Progenitor cell of endocrine pancreas (in vitro differentiated cells): Measurements from ENCODE around the gene CD226. TPM values are rescaled to one million over a fixed set of nuclear protein-coding genes. Genes with fewer than 3 reads are reported as not detected.

Source experiments
- DNase-seq: peaks from one replicate; pipeline ENCODE4 v3.0.0; 2021; ENCODE audit warnings: low spot score; ENCODE audit not compliant: unreplicated experiment
- H3K27ac Mint-ChIP-seq: 2 replicates; pipeline ENCODE4 v1.8.0; 2021; ENCODE audit warnings: mild to moderate bottlenecking, moderate library complexity, mixed read lengths
- H3K27me3 Mint-ChIP-seq: 2 replicates; pipeline ENCODE4 v1.8.0; 2021; ENCODE audit warnings: mixed read lengths
- H3K36me3 Mint-ChIP-seq: 2 replicates; pipeline ENCODE4 v1.8.0; 2022; ENCODE audit warnings: mixed read lengths; ENCODE audit not compliant: insufficient read depth
- H3K4me1 Mint-ChIP-seq: 2 replicates; pipeline ENCODE4 v1.8.0; 2021; ENCODE audit warnings: low read depth, mixed read lengths
- H3K4me3 Mint-ChIP-seq: 2 replicates; pipeline ENCODE4 v1.8.0; 2021; ENCODE audit warnings: low read depth, mild to moderate bottlenecking, moderate library complexity, mixed read lengths
- H3K9me3 Mint-ChIP-seq: 2 replicates; pipeline ENCODE4 v1.8.0; 2021; ENCODE audit warnings: low read depth, mixed read lengths
- CTCF ChIP-seq: fragments of 200-600 bp; sonication (generic); IDR thresholded peaks from one replicate; pipeline ENCODE4 v1.5.0; 2021; ENCODE audit warnings: antibody characterized with exemption, mild to moderate bottlenecking; ENCODE audit not compliant: unreplicated experiment
- total RNA-seq: library from RNA; stranded (reverse); gene quantifications from 2 replicates; pipeline ENCODE4 v1.2.1, GENCODE V29; 2021

Gene CD226
- total RNA-seq, 1 donor from 2014 or later, result 0.55 TPM

GRCh38 chr18:69830189-69830588, 117.5 kb downstream of the CD226 start:
- no peaks in the 10 kb centered on the region for H3K9me3 Mint-ChIP-seq
- H3K4me1 Mint-ChIP-seq, result no peaks in the 10 kb centered on the region
- no peak for TF ChIP-seq CTCF
- no peak for DNase-seq
- H3K27me3 Mint-ChIP-seq, result no peaks in the 10 kb centered on the region
- H3K27ac Mint-ChIP-seq, result no peak overlapping the region
- H3K36me3 Mint-ChIP-seq, result no peaks in the 10 kb centered on the region
- H3K4me3 Mint-ChIP-seq, result no peak overlapping the region

- TF ChIP-seq CTCF, result no peak
- H3K9me3 Mint-ChIP-seq, result peaks cover 3% of the 10 kb centered on the region
- peaks cover 1% of the 10 kb centered on the region for H3K36me3 Mint-ChIP-seq
- no peaks in the 10 kb centered on the region for H3K4me1 Mint-ChIP-seq
- no peaks in the 10 kb centered on the region for H3K27me3 Mint-ChIP-seq
- no peak for DNase-seq
- H3K4me3 Mint-ChIP-seq, result no peak overlapping the region
- no peak overlapping the region for H3K27ac Mint-ChIP-seq
Observed at GRCh38 chr18:69820538-69820937, 127.1 kb downstream of the CD226 start.

GRCh38 chr18:69819460-69819859, 128.2 kb downstream of the CD226 start:
- no peaks in the 10 kb centered on the region for H3K27me3 Mint-ChIP-seq
- peaks cover 1% of the 10 kb centered on the region for H3K36me3 Mint-ChIP-seq
- no peak overlapping the region for H3K27ac Mint-ChIP-seq
- no peaks in the 10 kb centered on the region for H3K4me1 Mint-ChIP-seq
- no peak for TF ChIP-seq CTCF
- peaks cover 3% of the 10 kb centered on the region for H3K9me3 Mint-ChIP-seq
- no peak overlapping the region for H3K4me3 Mint-ChIP-seq
- no peak for DNase-seq

- no peak for DNase-seq
- Mint-ChIP-seq H3K9me3 (peaks cover 3% of the 10 kb centered on the region), H3K36me3 (peaks cover 1% of the 10 kb centered on the region), H3K4me3 (no peak overlapping the region), H3K27ac (no peak overlapping the region), H3K27me3 (no peaks in the 10 kb centered on the region), H3K4me1 (no peaks in the 10 kb centered on the region)
- no peak for TF ChIP-seq CTCF
Observed at GRCh38 chr18:69817335-69817940, 130.2 kb downstream of the CD226 start.

GRCh38 chr18:69814861-69815385, 132.8 kb downstream of the CD226 start:
- peaks cover 12% of the 10 kb centered on the region for H3K9me3 Mint-ChIP-seq
- DNase-seq, result no peak
- no peak overlapping the region for H3K27ac Mint-ChIP-seq
- H3K4me1 Mint-ChIP-seq, result no peaks in the 10 kb centered on the region
- H3K36me3 Mint-ChIP-seq, result no peaks in the 10 kb centered on the region
- H3K4me3 Mint-ChIP-seq, result no peak overlapping the region
- TF ChIP-seq CTCF, result no peak
- H3K27me3 Mint-ChIP-seq, result no peaks in the 10 kb centered on the region
